Common myeloid progenitor, CD34-positive (primary cell): ENCODE results near the gene MAP3K13.
A peak's percentile ranks its signal among the peaks of the same experiment; 100 is the strongest.

ENCODE experiments used
- CTCF ChIA-PET: fragments of 350-600 bp; sonication (Branson Sonifier 250); formaldehyde crosslinking; loops from one replicate; lab custom pipeline; 2021; ENCODE audit warnings: antibody characterized with exemption; lab: Charles Lee
- POLR2A ChIA-PET: fragments of 350-600 bp; sonication (Branson Sonifier 250); formaldehyde crosslinking; loops from one replicate; lab custom pipeline; 2021; ENCODE audit warnings: antibody characterized with exemption; lab: Charles Lee
- DNase-seq, 3 donors: peaks; one replicate each; pipeline versions ENCODE4 v3.0.0 to v3.0.0-alpha.2; 2013
- H3K27ac ChIP-seq, 2 experiments: 1 replicate in 1 of 2; 2 replicates in 1 of 2; pipeline ENCODE4 v1.7.0; 2013; ENCODE audit warnings: inconsistent platforms in 2 of 2, low read length in 2 of 2, mild to moderate bottlenecking in 2 of 2, low read depth in 1 of 2, moderate library complexity in 1 of 2; ENCODE audit not compliant: severe bottlenecking in 2 of 2, insufficient read depth in 1 of 2, poor library complexity in 1 of 2
- H3K27me3 ChIP-seq, 5 experiments: replicated peaks in 2 of 5; 1 replicate in 3 of 5; 2 replicates in 2 of 5; pipeline versions ENCODE4 v1.6.1 to v1.7.0; 2013; ENCODE audit warnings: low read length in 4 of 5, mild to moderate bottlenecking in 2 of 5, moderate library complexity in 2 of 5, inconsistent platforms in 1 of 5; ENCODE audit not compliant: insufficient read depth in 5 of 5, control insufficient read depth in 4 of 5
- H3K36me3 ChIP-seq, 4 experiments: 1 replicate in 2 of 4; 2 replicates in 2 of 4; pipeline versions ENCODE4 v1.6.1 to v1.7.0; 2013; ENCODE audit warnings: low read length in 3 of 4, control low read depth in 1 of 4, mild to moderate bottlenecking in 1 of 4; ENCODE audit not compliant: control insufficient read depth in 4 of 4, insufficient read depth in 4 of 4
- H3K4me1 ChIP-seq, 4 experiments: 1 replicate in 3 of 4; 2 replicates in 1 of 4; pipeline versions ENCODE4 v1.6.1 to v1.7.1; 2013; ENCODE audit warnings: low read length in 3 of 4, mild to moderate bottlenecking in 3 of 4, control low read depth in 1 of 4, inconsistent platforms in 1 of 4, moderate library complexity in 1 of 4; ENCODE audit not compliant: control insufficient read depth in 4 of 4, insufficient read depth in 4 of 4; ENCODE audit errors: control extremely low read depth in 1 of 4
- H3K4me3 ChIP-seq, 7 experiments: 1 replicate in 4 of 7; 2 replicates in 3 of 7; pipeline versions ENCODE4 v1.5.1 to v1.7.0; 2013; ENCODE audit warnings: mild to moderate bottlenecking in 7 of 7, low read length in 6 of 7, moderate library complexity in 6 of 7, inconsistent platforms in 2 of 7, low read depth in 2 of 7, control low read depth in 1 of 7; ENCODE audit not compliant: insufficient read depth in 4 of 7, control insufficient read depth in 1 of 7; ENCODE audit errors: extremely low read depth in 1 of 7
- H3K9me3 ChIP-seq, 5 experiments: 1 replicate in 4 of 5; 2 replicates in 1 of 5; pipeline versions ENCODE4 v1.6.1 to v1.7.1; 2013; ENCODE audit warnings: low read length in 4 of 5, mild to moderate bottlenecking in 2 of 5, inconsistent platforms in 1 of 5, low read depth in 1 of 5, moderate library complexity in 1 of 5; ENCODE audit not compliant: control insufficient read depth in 4 of 5, insufficient read depth in 2 of 5; ENCODE audit errors: control extremely low read depth in 1 of 5
- WGBS: methylation state at CpG from one replicate; pipeline ENCODE4 v1.1.5; 2013; ENCODE audit not compliant: insufficient coverage; 5-methylcytosine and 5-hydroxymethylcytosine counted together

MAP3K13 gene

GRCh38 chr3:185341616-185342458, 21.1 kb upstream of the MAP3K13 start:
- CTCF ChIA-PET = no interaction called here
- POLR2A ChIA-PET = no interaction called here
- 93% methylated on average over 3 of the region's 5 CpGs for WGBS

DNA sequence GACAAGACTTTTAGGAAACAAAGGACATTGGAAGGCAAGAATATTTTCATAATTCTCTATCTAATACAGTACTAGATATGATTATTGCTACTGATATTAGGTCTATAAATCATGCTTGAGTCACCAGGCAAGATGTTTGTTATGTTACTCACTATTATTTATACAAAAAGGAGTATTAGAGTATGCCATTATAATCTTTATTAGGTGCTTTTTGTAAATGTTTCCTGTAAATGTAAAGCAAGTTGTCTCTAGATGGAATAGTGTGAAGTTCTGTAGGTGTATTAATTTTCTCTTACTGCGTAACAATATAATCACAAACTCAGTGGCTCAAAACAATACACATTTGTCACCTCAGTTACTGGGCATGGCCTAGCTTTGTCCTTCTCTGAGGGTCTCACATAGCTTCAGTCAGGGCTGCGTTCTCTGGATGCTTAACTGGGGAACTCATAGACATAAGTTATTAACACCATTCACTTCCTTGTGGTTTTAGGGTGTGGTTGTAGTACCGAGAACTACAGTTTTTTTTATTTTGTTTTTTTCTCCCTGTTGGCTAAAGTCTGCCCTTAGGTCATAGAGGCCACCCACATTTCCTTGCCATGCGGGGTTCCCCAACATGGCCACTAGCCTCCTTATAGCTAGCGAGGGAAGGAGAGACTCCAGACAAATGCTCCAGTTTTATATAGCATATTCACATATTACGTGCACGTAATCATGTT, 20.3 kb upstream of the MAP3K13 start:
- Histone ChIP-seq H3K9me3 (no peaks in the 10 kb centered on the region), H3K27ac (no peak overlapping the region), H3K27me3 (no peaks in the 10 kb centered on the region), H3K4me3 (no peak overlapping the region), H3K36me3 (no peaks in the 10 kb centered on the region), H3K4me1 (peaks cover 3 to 8% (median 6%) of the 10 kb centered on the region in 4 experiments)
- ChIA-PET CTCF (no interaction called here), POLR2A (no interaction called here)
- DNase-seq = peak in 2 of 3 donors; percentile 37 to 50
- WGBS = 100% methylated on average over 1 of the region's 7 CpGs

More at GRCh38 chr3:185341616-185342458, 21.1 kb upstream of the MAP3K13 start:
- Histone ChIP-seq H3K36me3 (no peaks in the 10 kb centered on the region), H3K9me3 (no peaks in the 10 kb centered on the region), H3K4me1 (peaks cover 3 to 8% (median 6%) of the 10 kb centered on the region in 4 experiments), H3K4me3 (no peak overlapping the region), H3K27me3 (no peaks in the 10 kb centered on the region), H3K27ac (no peak overlapping the region)
- DNase-seq = no peak

- WGBS = 100% methylated on average over 1 of the region's 9 CpGs
- POLR2A ChIA-PET = no interaction called here
These were observed 15.5 kb upstream of the MAP3K13 start for GRCh38 chr3:185347399-185347798.

DNA sequence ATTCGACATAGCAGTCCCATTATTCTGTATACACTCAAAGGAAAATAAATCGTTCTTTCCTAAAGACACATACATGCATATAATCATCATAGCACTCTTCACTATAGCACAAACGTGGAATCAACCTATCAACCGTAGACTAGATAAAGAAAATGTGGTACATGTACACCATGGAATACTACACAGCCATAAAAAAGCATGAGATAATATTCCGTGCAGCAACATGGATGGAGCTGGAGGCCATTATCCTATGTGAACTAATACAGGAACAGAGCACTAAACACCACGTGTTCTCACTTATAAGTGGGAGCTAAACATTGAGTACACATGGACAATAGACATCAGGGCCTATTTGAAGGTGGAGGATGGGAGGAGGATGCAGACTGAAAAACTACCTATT, 12.1 kb upstream of the MAP3K13 start:
- H3K4me1 ChIP-seq = no peaks in the 10 kb centered on the region
- H3K27me3 ChIP-seq = no peaks in the 10 kb centered on the region
- ChIA-PET POLR2A (no interaction called here), CTCF (no interaction called here)
- no peaks in the 10 kb centered on the region for H3K36me3 ChIP-seq
- 100% methylated on average over 3 of the region's 6 CpGs for WGBS
- H3K9me3 ChIP-seq = peaks cover 0 to 1% (median 0%) of the 10 kb centered on the region in 5 experiments
- no peak overlapping the region for H3K27ac ChIP-seq
- no peak for DNase-seq
- no peak overlapping the region for H3K4me3 ChIP-seq

More at GRCh38 chr3:185347399-185347798, 15.5 kb upstream of the MAP3K13 start:
- Histone ChIP-seq H3K27ac (no peak overlapping the region), H3K4me1 (peaks cover 3 to 7% (median 6%) of the 10 kb centered on the region in 4 experiments), H3K27me3 (no peaks in the 10 kb centered on the region), H3K9me3 (peaks cover 0 to 1% (median 0%) of the 10 kb centered on the region in 5 experiments), H3K4me3 (no peak overlapping the region), H3K36me3 (no peaks in the 10 kb centered on the region)
- no peak for DNase-seq
- CTCF ChIA-PET = no interaction called here

DNA sequence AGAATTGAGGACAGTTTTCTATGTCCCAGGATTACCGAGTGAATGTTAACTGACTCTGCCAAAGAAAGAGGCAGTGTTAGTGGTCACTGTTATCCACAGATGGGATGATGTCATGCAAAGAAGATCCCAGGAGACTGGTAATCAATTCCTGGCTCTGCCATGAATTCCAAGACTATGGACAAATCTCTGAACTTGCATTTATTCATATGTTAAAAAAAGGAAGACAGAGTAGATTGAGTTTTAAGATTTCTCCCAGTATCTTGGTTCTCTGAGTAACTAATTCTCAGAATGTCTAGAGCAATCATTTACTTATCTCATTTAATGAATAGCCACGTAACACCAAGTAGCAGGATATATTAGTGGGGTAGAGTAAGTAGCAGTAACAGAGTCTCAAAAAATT, 11.5 kb upstream of the MAP3K13 start:
- WGBS = 92% methylated on average over 1 of the region's 2 CpGs

GRCh38 chr3:185353225-185353624, 9.7 kb upstream of the MAP3K13 start:
- H3K9me3 ChIP-seq = peaks cover 0 to 1% (median 0%) of the 10 kb centered on the region in 5 experiments
- H3K4me1 ChIP-seq = no peaks in the 10 kb centered on the region
- WGBS = 93% methylated on average over 3 of the region's 5 CpGs
- no peaks in the 10 kb centered on the region for H3K36me3 ChIP-seq
- H3K4me3 ChIP-seq = no peak overlapping the region
- no peak for DNase-seq
- ChIA-PET CTCF (interaction anchor here (1.0 to 1.7 kb wide), 3 partner anchors 9 to 19 kb away, joined by 3 to 5 read pairs (median 3); no protein-coding TSS in a partner anchor), POLR2A (no interaction called here)
- H3K27me3 ChIP-seq = no peaks in the 10 kb centered on the region
- H3K27ac ChIP-seq = no peak overlapping the region

More for the DNA sequence above, 11.5 kb upstream of the MAP3K13 start:
- Histone ChIP-seq H3K4me1 (no peaks in the 10 kb centered on the region), H3K9me3 (peaks cover 0 to 1% (median 0%) of the 10 kb centered on the region in 5 experiments), H3K27ac (no peak overlapping the region), H3K4me3 (no peak overlapping the region), H3K27me3 (no peaks in the 10 kb centered on the region), H3K36me3 (no peaks in the 10 kb centered on the region)
- ChIA-PET POLR2A (no interaction called here), CTCF (no interaction called here)
- DNase-seq = no peak
